Neuronal stem cell (in vitro differentiated cells): ENCODE results near the gene ETV6.

ENCODE experiments used
- DNase-seq: peaks from one replicate; pipeline ENCODE4 v3.0.0-alpha.2; 2013; ENCODE audit warnings: low spot score
- H2AFZ ChIP-seq: one replicate; pipeline ENCODE4 v1.6.1; 2013; ENCODE audit warnings: mild to moderate bottlenecking, low read length, inconsistent platforms
- H2AK5ac ChIP-seq: 2 replicates; pipeline ENCODE4 v1.6.1; 2013; ENCODE audit warnings: low read depth, mild to moderate bottlenecking, inconsistent platforms, low read length, moderate library complexity, mixed read lengths
- H2BK120ac ChIP-seq: 2 replicates; pipeline ENCODE4 v1.6.1; 2013; ENCODE audit warnings: low read depth, mild to moderate bottlenecking, inconsistent platforms, low read length, moderate library complexity, mixed read lengths
- H2BK12ac ChIP-seq: one replicate; pipeline ENCODE4 v1.6.1; 2013; ENCODE audit warnings: low read length, inconsistent platforms
- H2BK15ac ChIP-seq: 2 replicates; pipeline ENCODE4 v1.6.1; 2013; ENCODE audit warnings: mild to moderate bottlenecking, low read length, inconsistent platforms, mixed read lengths
- H2BK5ac ChIP-seq: one replicate; pipeline ENCODE4 v1.6.1; 2013; ENCODE audit warnings: inconsistent platforms, mild to moderate bottlenecking, low read length, moderate library complexity
- H3K14ac ChIP-seq: one replicate; pipeline ENCODE4 v1.6.1; 2013; ENCODE audit warnings: low read length, inconsistent platforms
- H3K18ac ChIP-seq: 2 replicates; pipeline ENCODE4 v1.6.1; 2013; ENCODE audit warnings: low read length, inconsistent platforms
- H3K23ac ChIP-seq: 2 replicates; pipeline ENCODE4 v1.6.1; 2013; ENCODE audit warnings: low read depth, mild to moderate bottlenecking, mixed read lengths, low read length, inconsistent platforms; ENCODE audit not compliant: poor library complexity
- H3K27ac ChIP-seq: replicated peaks from 3 replicates; pipeline ENCODE4 v1.5.1; 2013; ENCODE audit warnings: low read length, inconsistent platforms
- H3K27me3 ChIP-seq, 3 experiments: 2 replicates each; pipeline ENCODE4 v1.6.1; 2013; ENCODE audit warnings: low read length in 3 of 3, mild to moderate bottlenecking in 2 of 3, inconsistent platforms in 1 of 3, low read depth in 1 of 3, mixed read lengths in 1 of 3, moderate library complexity in 1 of 3; ENCODE audit not compliant: control insufficient read depth in 3 of 3, insufficient read depth in 3 of 3
- H3K36me3 ChIP-seq, 2 donors: replicated peaks in 1 of 2; 2 replicates each; pipeline ENCODE4 v1.6.1; 2013; ENCODE audit warnings: low read length in 2 of 2; ENCODE audit not compliant: control insufficient read depth in 2 of 2, insufficient read depth in 2 of 2
- H3K4ac ChIP-seq: 2 replicates; pipeline ENCODE4 v1.6.1; 2013; ENCODE audit warnings: inconsistent platforms, mild to moderate bottlenecking, low read length, moderate library complexity
- H3K4me1 ChIP-seq, 2 donors: 1 replicate in 1 of 2; 2 replicates in 1 of 2; pipeline ENCODE4 v1.6.1; 2013; ENCODE audit warnings: low read length in 2 of 2, low read depth in 1 of 2; ENCODE audit not compliant: control insufficient read depth in 2 of 2, insufficient read depth in 1 of 2
- H3K4me2 ChIP-seq: one replicate; pipeline ENCODE4 v1.6.1; 2013; ENCODE audit warnings: mild to moderate bottlenecking, low read length, inconsistent platforms; ENCODE audit not compliant: insufficient read depth, poor library complexity, severe bottlenecking
- H3K4me3 ChIP-seq, 2 donors: 2 replicates each; pipeline ENCODE4 v1.5.1; 2013; ENCODE audit warnings: low read length in 2 of 2, mild to moderate bottlenecking in 2 of 2, inconsistent platforms in 1 of 2, moderate library complexity in 1 of 2
- H3K79me1 ChIP-seq: one replicate; pipeline ENCODE4 v1.6.1; 2013; ENCODE audit warnings: low read depth, mild to moderate bottlenecking, inconsistent platforms, low read length, moderate library complexity
- H3K9ac ChIP-seq: one replicate; pipeline ENCODE4 v1.6.1; 2013; ENCODE audit warnings: mild to moderate bottlenecking, low read depth, low read length, inconsistent platforms; ENCODE audit not compliant: poor library complexity
- H3K9me3 ChIP-seq, 2 donors: replicated peaks in 1 of 2; 2 replicates each; pipeline versions ENCODE3 to v1.6.1; 2013; ENCODE audit warnings: low read length in 2 of 2, mild to moderate bottlenecking in 2 of 2, inconsistent platforms in 1 of 2, low read depth in 1 of 2, mixed read lengths in 1 of 2, moderate library complexity in 1 of 2; ENCODE audit not compliant: control insufficient read depth in 2 of 2, insufficient read depth in 1 of 2
- H4K8ac ChIP-seq: one replicate; pipeline ENCODE4 v1.6.1; 2013; ENCODE audit warnings: low read depth, mild to moderate bottlenecking, inconsistent platforms, low read length, moderate library complexity
- H4K91ac ChIP-seq: one replicate; pipeline ENCODE4 v1.6.1; 2013; ENCODE audit warnings: low read length, low read depth, mild to moderate bottlenecking, inconsistent platforms; ENCODE audit not compliant: poor library complexity
- WGBS, 2 donors: extraction: QIAGEN DNeasy Blood & Tissue Kit; methylation state at CpG; one replicate each; pipeline ENCODE4 v1.1.7; 2013; ENCODE audit warnings: missing lambda C conversion rate in 2 of 2, mixed read lengths in 1 of 2; ENCODE audit not compliant: insufficient read length in 2 of 2, insufficient replicate concordance in 1 of 2; ENCODE audit errors: extremely low coverage in 2 of 2; 5-methylcytosine and 5-hydroxymethylcytosine counted together

ETV6 gene

DNA sequence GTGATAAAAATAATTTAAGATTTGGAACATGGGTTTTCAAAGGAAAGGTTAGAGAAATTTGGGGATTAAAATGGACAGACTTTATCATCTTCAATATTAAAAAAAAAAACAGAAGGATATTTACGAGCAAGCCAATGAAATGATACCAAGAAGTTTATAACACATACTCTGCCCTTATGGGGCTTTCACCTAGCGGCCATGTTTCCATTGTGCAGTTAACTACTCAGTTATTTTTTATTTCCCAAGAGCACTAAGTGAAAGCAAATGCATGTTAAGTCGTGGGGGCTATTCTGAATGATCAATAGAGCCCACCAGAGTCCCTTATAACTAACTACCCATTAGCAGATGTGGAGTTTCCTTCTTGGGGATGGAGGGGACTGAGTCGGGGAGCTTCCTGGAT is 53.9 kb downstream of the ETV6 start:
- H2BK15ac ChIP-seq: no peak overlapping the region
- no peak overlapping the region for H2BK12ac ChIP-seq
- no peak overlapping the region for H3K4me3 ChIP-seq
- no peak overlapping the region for H4K8ac ChIP-seq
- H2AFZ ChIP-seq: no peak overlapping the region
- H3K36me3 ChIP-seq: no peaks in the 10 kb centered on the region
- no CpG with 5 or more reads among the region's 4 CpGs for WGBS, 2 donors
- H3K9ac ChIP-seq: no peak overlapping the region
- peaks cover 9 to 14% of the 10 kb centered on the region in 2 donors for H3K4me1 ChIP-seq
- no peak overlapping the region for H2AK5ac ChIP-seq
- H4K91ac ChIP-seq: no peak overlapping the region
- H2BK120ac ChIP-seq: no peak overlapping the region
- H3K4me2 ChIP-seq: no peak overlapping the region
- no peak overlapping the region for H3K14ac ChIP-seq
- H3K27ac ChIP-seq: no peak overlapping the region
- no peak overlapping the region for H3K18ac ChIP-seq
- no peaks in the 10 kb centered on the region for H3K79me1 ChIP-seq
- H3K9me3 ChIP-seq: no peaks in the 10 kb centered on the region
- no peak overlapping the region for H3K23ac ChIP-seq
- H3K4ac ChIP-seq: no peak overlapping the region
- no peak overlapping the region for H2BK5ac ChIP-seq
- H3K27me3 ChIP-seq: no peaks in the 10 kb centered on the region
- DNase-seq: no peak

DNA sequence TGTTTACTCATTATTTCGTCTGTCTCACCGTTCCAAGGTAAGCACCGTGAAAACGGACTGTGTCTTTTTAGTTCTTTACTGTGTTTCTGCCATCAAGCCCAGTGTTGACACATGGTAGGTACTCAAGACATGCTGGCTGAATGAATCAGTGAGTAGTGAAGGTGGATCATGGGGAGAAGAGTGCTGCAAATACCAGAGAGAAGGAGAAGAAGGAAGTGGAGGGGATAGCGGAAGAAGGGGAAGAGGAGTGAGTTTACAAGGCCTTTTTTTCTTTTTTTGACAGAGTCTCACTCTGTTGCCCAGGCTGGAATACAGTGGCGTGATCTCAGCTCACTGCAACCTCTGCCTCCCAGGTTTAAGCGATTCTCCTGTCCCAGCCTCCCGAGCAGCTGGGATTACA is 54.6 kb downstream of the ETV6 start:
- Histone ChIP-seq H3K4ac (no peak overlapping the region), H2AFZ (no peak overlapping the region), H2BK12ac (no peak overlapping the region), H4K8ac (no peak overlapping the region), H3K14ac (no peak overlapping the region), H3K9ac (no peak overlapping the region), H3K23ac (no peak overlapping the region), H3K27ac (no peak overlapping the region), H2BK15ac (no peak overlapping the region), H2AK5ac (no peak overlapping the region), H2BK5ac (no peak overlapping the region), H3K18ac (no peak overlapping the region), H3K79me1 (no peaks in the 10 kb centered on the region), H3K9me3 (no peaks in the 10 kb centered on the region), H3K4me3 (no peak overlapping the region), H3K4me1 (peaks cover 9 to 14% of the 10 kb centered on the region in 2 donors), H3K4me2 (no peak overlapping the region), H2BK120ac (no peak overlapping the region), H3K27me3 (no peaks in the 10 kb centered on the region), H4K91ac (no peak overlapping the region), H3K36me3 (no peaks in the 10 kb centered on the region)
- DNase-seq: no peak
- no CpG with 5 or more reads among the region's 8 CpGs for WGBS, 2 donors

- no peak overlapping the region for H3K4me3 ChIP-seq
- no peak overlapping the region for H3K4me2 ChIP-seq
- no peak for DNase-seq
These were observed 55.5 kb downstream of the ETV6 start for GRCh38 chr12:11705010-11705409.

GRCh38 chr12:11706509-11707379 is 57.3 kb downstream of the ETV6 start:
- Histone ChIP-seq H2BK12ac (no peak overlapping the region), H3K23ac (no peak overlapping the region), H4K91ac (no peak overlapping the region), H3K4ac (no peak overlapping the region), H2BK15ac (no peak overlapping the region), H3K4me2 (no peak overlapping the region), H3K36me3 (no peaks in the 10 kb centered on the region), H2AFZ (no peak overlapping the region), H3K4me1 (peaks cover 1 to 2% of the 10 kb centered on the region in 2 donors), H2BK120ac (no peak overlapping the region), H2BK5ac (no peak overlapping the region), H3K18ac (no peak overlapping the region), H2AK5ac (no peak overlapping the region), H3K9ac (no peak overlapping the region), H3K14ac (no peak overlapping the region), H3K79me1 (peaks cover 1% of the 10 kb centered on the region), H3K27ac (no peak overlapping the region), H3K4me3 (no peak overlapping the region), H3K9me3 (no peaks in the 10 kb centered on the region), H3K27me3 (no peaks in the 10 kb centered on the region), H4K8ac (no peak overlapping the region)
- no CpG with 5 or more reads among the region's 10 CpGs for WGBS, 2 donors
- DNase-seq: no peak

More at GRCh38 chr12:11705010-11705409, 55.5 kb downstream of the ETV6 start:
- Histone ChIP-seq H2BK12ac (no peak overlapping the region), H2BK5ac (no peak overlapping the region), H4K8ac (no peak overlapping the region), H3K4me1 (peaks cover 9 to 14% of the 10 kb centered on the region in 2 donors), H3K27me3 (no peaks in the 10 kb centered on the region), H3K79me1 (peaks cover under 1% of the 10 kb centered on the region), H2AFZ (no peak overlapping the region), H2AK5ac (no peak overlapping the region), H3K4ac (no peak overlapping the region), H3K36me3 (no peaks in the 10 kb centered on the region), H2BK120ac (no peak overlapping the region), H3K23ac (no peak overlapping the region), H3K14ac (no peak overlapping the region), H3K18ac (no peak overlapping the region), H2BK15ac (no peak overlapping the region), H3K9me3 (no peaks in the 10 kb centered on the region), H3K27ac (no peak overlapping the region), H4K91ac (no peak overlapping the region), H3K9ac (no peak overlapping the region)
- WGBS, 2 donors: no CpG with 5 or more reads among the region's 7 CpGs
